UCSD-AML1 (cell line): ENCODE measurements around the gene UBR2.
"Not testable (repeated sequence)": the region's sequence is repeated elsewhere in the genome, so short reads cannot be mapped to it uniquely, and the experiment has no call there.

Experiments used
- DNase-seq: peaks from one replicate; lab custom pipeline; 2025; ENCODE audit not compliant: unreplicated experiment; lab: John Stamatoyannopoulos, UW

Gene UBR2

GRCh38 chr6:42692137-42692911 is 128.5 kb downstream of the UBR2 start:
- DNase-seq = no peak

GRCh38 chr6:42693725-42694323 is 130.0 kb downstream of the UBR2 start:
- no peak for DNase-seq

- DNase-seq = no peak
Measured at GRCh38 chr6:42694586-42694985, 130.8 kb downstream of the UBR2 start.

- DNase-seq = no peak
Measured at GRCh38 chr6:42696526-42697267, 132.9 kb downstream of the UBR2 start.

GRCh38 chr6:42697268-42697655 is 133.4 kb downstream of the UBR2 start:
- DNase-seq = no peak

- no peak for DNase-seq
Measured at GRCh38 chr6:42698217-42698616, 134.4 kb downstream of the UBR2 start.

GRCh38 chr6:42702200-42702599 is 138.4 kb downstream of the UBR2 start:
- no peak for DNase-seq

- DNase-seq = not testable (repeated sequence)
Measured at GRCh38 chr6:42702786-42703185, 139.0 kb downstream of the UBR2 start.

GRCh38 chr6:42704251-42704936 is 140.6 kb downstream of the UBR2 start:
- no peak for DNase-seq

GRCh38 chr6:42704937-42705374 is 141.1 kb downstream of the UBR2 start:
- DNase-seq = no peak

- no peak for DNase-seq
Measured at GRCh38 chr6:42707595-42707994, 143.8 kb downstream of the UBR2 start.

GRCh38 chr6:42708096-42708495 is 144.3 kb downstream of the UBR2 start:
- no peak for DNase-seq

- no peak for DNase-seq
Measured at GRCh38 chr6:42709871-42710270, 146.0 kb downstream of the UBR2 start.

GRCh38 chr6:42710316-42710715 is 146.5 kb downstream of the UBR2 start:
- DNase-seq = no peak

GRCh38 chr6:42711930-42712329 is 148.1 kb downstream of the UBR2 start:
- no peak for DNase-seq

GRCh38 chr6:42714098-42714761 is 150.4 kb downstream of the UBR2 start:
- no peak for DNase-seq

GRCh38 chr6:42715871-42716270 is 152.0 kb downstream of the UBR2 start:
- no peak for DNase-seq

GRCh38 chr6:42720739-42721138 is 156.9 kb downstream of the UBR2 start:
- no peak for DNase-seq

- DNase-seq = no peak
Measured at GRCh38 chr6:42722497-42722896, 158.7 kb downstream of the UBR2 start, which contains the start of gene PRPH2. Gene PRPH2, minus strand, starts transcription at chr6:42722597. Its CDS starts 263 bp downstream, at chr6:42722334.

- no peak for DNase-seq
Measured at GRCh38 chr6:42724825-42725224, 161.0 kb downstream of the UBR2 start.

- DNase-seq = no peak
Measured at GRCh38 chr6:42726026-42726425, 162.2 kb downstream of the UBR2 start.
